Measurements from ENCODE around the gene FBN2. TPM values are rescaled to one million over a fixed set of nuclear protein-coding genes. Genes with fewer than 3 reads are reported as not detected.

Gene FBN2
- total and polyA plus RNA-seq, 2 of the 4 experiments (the other 2 are of a cell fraction), result 26.7 to 69.0 TPM

GRCh38 chr5:128527077-128527476 is 11.0 kb downstream of the FBN2 start:
- Histone ChIP-seq H3K14ac (replicated peaks; ENCODE audit: low read depth, low read length) (no peak overlapping the region), H2AK5ac (ENCODE audit: low read depth, low read length) (no peak overlapping the region), H3K9me1 (ENCODE audit: insufficient read depth, low read length) (no peaks in the 10 kb centered on the region), H3K36me3 (ENCODE audit: control insufficient read depth, insufficient read depth, low read length) (peaks cover 21% of the 10 kb centered on the region), H3K9me3 (ENCODE audit: control insufficient read depth, insufficient read depth, low read length) (no peaks in the 10 kb centered on the region), H3K4me2 (ENCODE audit: low read depth, low read length) (no peak overlapping the region), H4K5ac (ENCODE audit: low read depth, low read length) (no peak overlapping the region), H2AK9ac (replicated peaks; ENCODE audit: low read depth, low read length, poor library complexity) (no peak overlapping the region), H3K79me1 (ENCODE audit: low read depth in 1 of 2, low read length in 2 of 2) (peaks cover 0 to 5% of the 10 kb centered on the region in 2 experiments; a peak in 2 of 4 replicates), H3K56ac (ENCODE audit: extremely low read depth, insufficient read depth, low read length) (no peak overlapping the region), H4K91ac (ENCODE audit: insufficient read depth, low read depth, low read length) (no peak overlapping the region), H3K4me3 (ENCODE audit: insufficient read depth, low read depth, low read length) (no peak overlapping the region), H3K27me3 (ENCODE audit: control insufficient read depth, insufficient read depth, low read length) (no peaks in the 10 kb centered on the region), H2AFZ (replicated peaks; ENCODE audit: low read length, poor library complexity) (no peak overlapping the region), H2BK20ac (ENCODE audit: low read depth, low read length) (no peak overlapping the region), H3K27ac (ENCODE audit: insufficient read depth, low read length) (no peak overlapping the region), H2BK5ac (ENCODE audit: low read depth, low read length, poor library complexity, severe bottlenecking) (no peak overlapping the region), H3K23ac (ENCODE audit: low read depth, low read length) (no peak overlapping the region), H4K20me1 (ENCODE audit: insufficient read depth, low read length) (peaks cover 2% of the 10 kb centered on the region; the same call in 1 of the 2 replicates), H3K4me1 (ENCODE audit: control insufficient read depth, insufficient read depth, low read length) (no peaks in the 10 kb centered on the region), H3K18ac (ENCODE audit: low read depth, low read length) (no peak overlapping the region), H4K8ac (ENCODE audit: low read depth in 2 of 2, low read length in 2 of 2) (no peak overlapping the region), H2BK120ac (ENCODE audit: low read depth, low read length) (no peak overlapping the region), H3K4ac (ENCODE audit: low read depth, low read length) (no peak overlapping the region), H2BK15ac (ENCODE audit: low read depth, low read length) (no peak overlapping the region), H3K9ac (ENCODE audit: low read depth, low read length) (no peak overlapping the region)
- POLR2A ChIA-PET (ENCODE audit: unreplicated experiment), result no interaction called here
- in situ Hi-C loops (cut with MboI; ENCODE audit: low sequenced_read_pairs) (no loop called here), intact Hi-C loops (cut with micrococcal nuclease) (no loop called here), dilution Hi-C loops (cut with HindIII; ENCODE audit: low sequenced_read_pairs, unreplicated experiment) (no loop called here)
- CTCF ChIA-PET, result interaction anchor here (0.7 kb wide), 1 partner anchor 50 kb away, joined by 4 read pairs; no protein-coding TSS in a partner anchor
- ATAC-seq (ENCODE audit: low read depth), result no peak
- no TSS peak for BruUV-seq (replicated peaks)
- no peak for DNase-seq
- TF ChIP-seq SMC3 (IDR thresholded peaks at IDR 0.05; ENCODE audit: low read depth, low read length) (no peak), CEBPB (IDR thresholded peaks at IDR 0.05; ENCODE audit: low read depth, low read length) (peak; percentile 2; the same call in 1 of the 2 replicates)
